ENCODE data around the gene SYNPR. TPM values are rescaled to one million over a fixed set of nuclear protein-coding genes. Genes with fewer than 3 reads are reported as not detected.

Gene SYNPR
- total and polyA plus RNA-seq, 8 donors = 0.13 to 0.42 (median 0.20) TPM; not detected in 4

DNA sequence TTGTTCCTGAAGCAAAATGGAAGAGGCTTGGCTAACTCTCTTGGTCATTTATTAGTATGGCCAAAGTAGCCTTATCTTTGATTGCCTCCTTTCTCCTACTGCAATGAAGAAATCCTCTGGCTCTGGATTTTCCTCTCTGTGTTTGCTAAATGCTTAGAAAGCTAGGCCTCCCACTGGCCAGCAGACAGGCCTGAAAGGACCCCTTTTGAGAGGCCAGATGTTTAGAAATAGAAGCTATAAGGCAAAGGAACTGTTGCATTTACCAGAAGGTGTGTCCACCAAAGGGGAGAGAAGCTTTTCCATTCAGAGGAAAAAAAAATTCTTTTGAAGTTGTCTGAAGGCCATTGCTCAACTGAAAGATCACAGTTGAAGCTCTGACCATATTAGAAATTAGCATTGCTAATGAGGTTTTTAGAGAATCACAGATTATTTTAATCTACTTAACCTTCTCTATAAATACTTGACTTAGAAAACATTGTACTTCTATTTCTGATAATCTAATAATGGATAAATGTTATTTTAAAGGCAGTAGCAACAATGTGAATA, 160.8 kb downstream of the SYNPR start:
- DNase-seq (no peak), ATAC-seq (no peak)
- no peaks in the 10 kb centered on the region for H3K36me3 ChIP-seq
- TF ChIP-seq, protein P1, sequence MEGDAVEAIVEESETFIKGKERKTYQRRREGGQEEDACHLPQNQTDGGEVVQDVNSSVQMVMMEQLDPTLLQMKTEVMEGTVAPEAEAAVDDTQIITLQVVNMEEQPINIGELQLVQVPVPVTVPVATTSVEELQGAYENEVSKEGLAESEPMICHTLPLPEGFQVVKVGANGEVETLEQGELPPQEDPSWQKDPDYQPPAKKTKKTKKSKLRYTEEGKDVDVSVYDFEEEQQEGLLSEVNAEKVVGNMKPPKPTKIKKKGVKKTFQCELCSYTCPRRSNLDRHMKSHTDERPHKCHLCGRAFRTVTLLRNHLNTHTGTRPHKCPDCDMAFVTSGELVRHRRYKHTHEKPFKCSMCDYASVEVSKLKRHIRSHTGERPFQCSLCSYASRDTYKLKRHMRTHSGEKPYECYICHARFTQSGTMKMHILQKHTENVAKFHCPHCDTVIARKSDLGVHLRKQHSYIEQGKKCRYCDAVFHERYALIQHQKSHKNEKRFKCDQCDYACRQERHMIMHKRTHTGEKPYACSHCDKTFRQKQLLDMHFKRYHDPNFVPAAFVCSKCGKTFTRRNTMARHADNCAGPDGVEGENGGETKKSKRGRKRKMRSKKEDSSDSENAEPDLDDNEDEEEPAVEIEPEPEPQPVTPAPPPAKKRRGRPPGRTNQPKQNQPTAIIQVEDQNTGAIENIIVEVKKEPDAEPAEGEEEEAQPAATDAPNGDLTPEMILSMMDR (IDR thresholded peaks at IDR 0.05) = no peak
- H3K4me1 ChIP-seq = no peaks in the 10 kb centered on the region
- H3K27me3 ChIP-seq = peaks cover 0 to 8% of the 10 kb centered on the region in 2 donors
- no peaks in the 10 kb centered on the region for H3K9me3 ChIP-seq
- no peak overlapping the region for H3K4me3 ChIP-seq
- intact Hi-C loops (cut with DNase I) = no loop called here
- H3K27ac ChIP-seq = no peak overlapping the region

DNA sequence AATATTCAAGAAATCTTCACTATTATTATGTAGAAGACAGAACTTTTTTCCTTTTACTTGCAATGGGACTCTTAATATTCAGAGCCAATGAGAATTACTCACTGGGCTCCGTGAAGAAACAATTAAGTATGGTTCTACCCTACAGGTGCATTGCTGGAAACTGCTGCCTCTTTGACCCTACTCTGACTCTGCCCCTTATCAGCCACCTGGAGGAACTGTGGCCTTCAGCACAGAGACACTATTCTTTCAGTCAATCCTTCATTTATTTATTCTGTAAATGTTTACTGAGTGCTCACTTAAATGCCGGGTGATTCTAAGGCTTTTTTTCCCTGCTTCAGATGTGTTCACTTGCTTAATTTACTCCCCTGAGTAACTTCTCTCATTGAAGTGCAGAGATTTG, 163.2 kb downstream of the SYNPR start:
- H3K9me3 ChIP-seq = no peaks in the 10 kb centered on the region
- H3K4me3 ChIP-seq = no peak overlapping the region
- no peak overlapping the region for H3K27ac ChIP-seq
- no peaks in the 10 kb centered on the region for H3K36me3 ChIP-seq
- intact Hi-C loops (cut with DNase I) = no loop called here
- DNase-seq = no peak
- H3K27me3 ChIP-seq = peaks cover 0 to 8% of the 10 kb centered on the region in 2 donors
- H3K4me1 ChIP-seq = no peaks in the 10 kb centered on the region
- peak; percentile 42 for ATAC-seq
- TF ChIP-seq, protein P1 (IDR thresholded peaks at IDR 0.05) = no peak

DNA sequence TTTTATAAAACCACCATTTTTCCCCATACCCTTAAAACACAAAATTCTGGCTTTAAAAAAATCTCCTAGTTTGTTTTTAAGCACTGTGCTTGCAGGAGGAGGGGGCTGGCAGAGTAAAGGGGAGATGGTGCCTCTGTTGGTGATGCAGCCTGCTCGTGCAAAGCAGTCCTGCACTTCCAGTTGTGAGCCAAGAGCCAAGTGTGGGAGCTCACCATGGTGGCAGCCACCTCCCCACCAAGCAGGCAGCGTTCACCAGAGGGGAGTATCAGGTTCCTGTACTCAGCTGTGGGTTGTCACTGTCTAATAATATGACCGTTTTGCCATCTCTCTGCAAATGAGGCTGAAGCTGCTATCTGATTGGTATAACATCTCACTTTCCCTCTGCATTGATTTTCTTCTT, 164.8 kb downstream of the SYNPR start:
- Histone ChIP-seq H3K4me3 (no peak overlapping the region), H3K27ac (no peak overlapping the region), H3K36me3 (no peaks in the 10 kb centered on the region), H3K9me3 (no peaks in the 10 kb centered on the region), H3K4me1 (no peaks in the 10 kb centered on the region), H3K27me3 (peaks cover 0 to 8% of the 10 kb centered on the region in 2 donors)
- ATAC-seq (no peak), DNase-seq (no peak)
- TF ChIP-seq, protein P1 (IDR thresholded peaks at IDR 0.05) = no peak
- intact Hi-C loops (cut with DNase I) = no loop called here

DNA sequence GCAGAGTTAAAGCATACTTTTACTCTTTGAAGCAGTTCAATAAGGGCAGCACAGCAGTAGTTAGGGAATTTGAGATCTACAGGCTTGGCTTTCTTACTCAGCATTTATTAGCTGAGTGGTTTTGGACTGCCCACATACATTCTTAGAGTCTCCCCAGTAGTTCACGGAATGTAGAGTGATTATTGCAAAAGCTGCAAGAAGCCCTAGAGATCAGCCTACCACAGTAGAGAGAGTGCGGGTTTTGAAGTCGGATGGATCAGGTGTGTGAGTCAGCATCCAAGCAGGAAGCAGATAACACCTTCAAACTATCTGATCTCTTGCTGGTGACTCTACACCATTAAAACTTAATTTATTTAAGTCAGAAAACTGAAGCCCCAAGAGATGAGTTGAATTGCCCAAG, 171.9 kb downstream of the SYNPR start:
- H3K27me3 ChIP-seq = no peaks in the 10 kb centered on the region
- H3K9me3 ChIP-seq = no peaks in the 10 kb centered on the region
- TF ChIP-seq, protein P1 (IDR thresholded peaks at IDR 0.05) = no peak
- no peak overlapping the region for H3K4me3 ChIP-seq
- intact Hi-C loops (cut with DNase I) = no loop called here
- H3K4me1 ChIP-seq = no peaks in the 10 kb centered on the region
- DNase-seq = no peak
- H3K27ac ChIP-seq = no peak overlapping the region
- H3K36me3 ChIP-seq = no peaks in the 10 kb centered on the region
- peak; percentile 94 for ATAC-seq

DNA sequence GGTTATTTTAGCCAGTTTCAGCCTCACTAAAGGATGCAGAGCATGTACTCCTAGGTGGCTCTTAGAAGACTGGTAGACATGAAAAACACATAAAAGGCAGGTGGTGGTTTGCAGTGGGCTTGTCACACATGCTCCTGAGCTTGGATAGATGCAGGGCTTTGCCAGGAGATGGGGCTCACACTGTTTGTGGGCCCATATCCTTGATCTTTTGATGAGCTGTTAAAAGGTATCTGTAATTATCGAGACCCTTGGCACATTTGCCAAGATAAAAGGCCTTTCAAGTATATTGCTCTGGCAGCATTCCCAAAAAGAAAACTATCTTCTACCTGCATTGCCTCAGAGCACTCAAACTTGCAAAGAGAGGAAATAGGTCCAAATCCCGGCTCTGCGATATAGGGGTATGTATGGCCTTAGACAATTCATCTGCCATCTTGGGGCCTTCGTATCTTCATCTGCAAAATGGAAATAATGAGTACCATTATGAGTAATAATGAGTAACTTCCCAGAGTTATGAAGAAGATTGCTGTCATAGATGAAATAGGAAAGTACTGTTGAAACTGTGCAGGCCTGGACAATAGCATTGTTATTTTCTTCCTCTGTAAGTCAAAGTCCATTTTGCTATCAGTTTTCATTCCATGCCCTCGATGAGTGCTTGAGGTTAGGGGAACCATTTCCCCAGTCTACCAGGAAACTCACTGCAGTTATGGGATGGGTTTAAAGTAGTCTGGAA, 172.7 kb downstream of the SYNPR start:
- H3K27me3 ChIP-seq = no peaks in the 10 kb centered on the region
- no peaks in the 10 kb centered on the region for H3K36me3 ChIP-seq
- DNase-seq (no peak), ATAC-seq (no peak)
- intact Hi-C loops (cut with DNase I) = no loop called here
- H3K4me3 ChIP-seq = no peak overlapping the region
- H3K27ac ChIP-seq = no peak overlapping the region
- H3K9me3 ChIP-seq = no peaks in the 10 kb centered on the region
- H3K4me1 ChIP-seq = no peaks in the 10 kb centered on the region
- TF ChIP-seq, protein P1 (IDR thresholded peaks at IDR 0.05) = no peak

All from left lung (tissue), 10 donors.